HG02588 (cell line): ENCODE data around the gene ADGRE1.
"Not testable (repeated sequence)": the region's sequence is repeated elsewhere in the genome, so short reads cannot be mapped to it uniquely, and the experiment has no call there.

Experiments
- ATAC-seq: cut with Tn5 transposase; IDR thresholded peaks from one replicate; pipeline ENCODE4 v1.9.1; 2021; ENCODE audit warnings: mild to moderate bottlenecking, moderate library complexity; ENCODE audit not compliant: unreplicated experiment

Gene ADGRE1, protein sequence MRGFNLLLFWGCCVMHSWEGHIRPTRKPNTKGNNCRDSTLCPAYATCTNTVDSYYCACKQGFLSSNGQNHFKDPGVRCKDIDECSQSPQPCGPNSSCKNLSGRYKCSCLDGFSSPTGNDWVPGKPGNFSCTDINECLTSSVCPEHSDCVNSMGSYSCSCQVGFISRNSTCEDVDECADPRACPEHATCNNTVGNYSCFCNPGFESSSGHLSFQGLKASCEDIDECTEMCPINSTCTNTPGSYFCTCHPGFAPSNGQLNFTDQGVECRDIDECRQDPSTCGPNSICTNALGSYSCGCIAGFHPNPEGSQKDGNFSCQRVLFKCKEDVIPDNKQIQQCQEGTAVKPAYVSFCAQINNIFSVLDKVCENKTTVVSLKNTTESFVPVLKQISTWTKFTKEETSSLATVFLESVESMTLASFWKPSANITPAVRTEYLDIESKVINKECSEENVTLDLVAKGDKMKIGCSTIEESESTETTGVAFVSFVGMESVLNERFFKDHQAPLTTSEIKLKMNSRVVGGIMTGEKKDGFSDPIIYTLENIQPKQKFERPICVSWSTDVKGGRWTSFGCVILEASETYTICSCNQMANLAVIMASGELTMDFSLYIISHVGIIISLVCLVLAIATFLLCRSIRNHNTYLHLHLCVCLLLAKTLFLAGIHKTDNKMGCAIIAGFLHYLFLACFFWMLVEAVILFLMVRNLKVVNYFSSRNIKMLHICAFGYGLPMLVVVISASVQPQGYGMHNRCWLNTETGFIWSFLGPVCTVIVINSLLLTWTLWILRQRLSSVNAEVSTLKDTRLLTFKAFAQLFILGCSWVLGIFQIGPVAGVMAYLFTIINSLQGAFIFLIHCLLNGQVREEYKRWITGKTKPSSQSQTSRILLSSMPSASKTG

DNA sequence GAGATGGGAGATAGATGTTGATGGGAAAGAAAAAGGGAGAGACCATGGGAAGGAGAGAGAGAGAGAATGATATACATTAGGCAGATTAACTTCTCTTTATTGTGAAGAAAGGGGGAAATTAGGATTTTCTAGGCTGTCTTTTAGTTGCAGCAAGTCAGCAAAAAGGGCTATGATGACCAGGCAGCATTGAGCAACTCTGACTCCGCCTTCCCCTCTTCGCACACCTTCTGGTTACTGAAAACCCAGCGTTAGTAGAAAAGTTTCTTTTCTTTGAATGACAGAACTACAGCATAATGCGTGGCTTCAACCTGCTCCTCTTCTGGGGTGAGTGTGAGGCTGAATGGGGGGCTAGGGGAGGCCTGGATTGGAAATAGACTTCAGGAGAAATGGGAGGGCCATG is at the start of gene ADGRE1:
Gene ADGRE1, plus strand, starts transcription at position 264 of the 400 bp plus-strand sequence. Its CDS starts 30 bp downstream, at position 294.
- no peak for ATAC-seq

- ATAC-seq = no peak
These were observed 49.2 kb upstream of the ADGRE1 start for GRCh38 chr19:6838062-6838655.

- no peak for ATAC-seq
These were observed 44.3 kb upstream of the ADGRE1 start for GRCh38 chr19:6842871-6843607.

DNA sequence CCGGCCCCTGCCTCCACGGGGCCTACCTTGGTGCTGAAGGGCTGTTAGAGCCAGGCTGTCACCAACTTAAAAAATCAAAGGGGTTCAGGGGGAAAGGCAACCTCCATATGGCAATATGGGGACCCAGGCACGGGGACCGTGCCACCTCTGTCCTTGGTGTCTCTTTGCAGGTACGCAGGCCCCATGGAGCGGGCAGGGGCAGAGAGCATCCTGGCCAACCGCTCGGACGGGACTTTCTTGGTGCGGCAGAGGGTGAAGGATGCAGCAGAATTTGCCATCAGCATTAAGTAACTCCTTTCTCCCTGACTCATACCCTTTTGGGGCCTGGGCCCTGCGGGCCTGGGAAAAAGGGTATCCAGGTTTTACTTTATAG is 39.6 kb upstream of the ADGRE1 start:
- no peak for ATAC-seq

DNA sequence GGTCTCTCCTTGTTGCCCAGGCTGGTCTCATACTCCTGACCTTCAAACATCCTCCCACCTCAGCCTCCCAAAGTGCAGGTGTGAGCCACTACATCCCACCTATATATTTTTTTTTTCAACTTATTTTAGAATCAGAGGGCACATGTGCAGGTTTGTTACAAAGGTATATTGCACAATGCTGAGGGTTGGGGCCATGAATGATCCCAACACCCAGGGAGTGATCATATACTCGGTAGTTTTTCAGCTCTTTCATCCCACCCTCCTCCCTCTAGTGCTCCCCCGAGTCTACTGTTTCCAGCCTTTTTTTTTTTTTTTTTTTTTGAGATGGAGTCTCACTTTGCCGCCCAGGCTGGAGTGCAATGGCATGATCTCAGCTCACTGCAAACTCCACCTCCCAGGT is 38.4 kb upstream of the ADGRE1 start:
- no peak for ATAC-seq

GRCh38 chr19:6849876-6850275 is 37.5 kb upstream of the ADGRE1 start:
- ATAC-seq = no peak

GRCh38 chr19:6851359-6851758 is 36.0 kb upstream of the ADGRE1 start:
- ATAC-seq = no peak

DNA sequence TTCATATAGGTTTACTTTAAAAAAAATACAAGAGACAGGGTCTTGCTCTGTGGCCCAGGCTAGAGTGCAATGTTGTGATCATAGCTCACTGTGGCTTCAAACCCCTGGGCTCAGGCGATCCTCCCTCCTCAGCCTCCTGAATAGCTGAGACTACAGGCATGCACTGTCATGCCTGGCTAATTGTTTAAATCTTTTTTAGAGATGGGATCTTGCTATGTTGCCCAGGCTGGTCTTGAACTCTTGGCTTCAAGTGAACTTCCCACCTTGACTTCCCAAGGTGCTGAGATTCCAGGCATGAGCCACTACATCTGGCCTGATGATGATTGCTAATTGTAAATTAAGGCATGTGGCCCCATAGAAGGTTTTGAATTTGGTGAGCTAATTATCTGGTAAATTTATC is 35.4 kb upstream of the ADGRE1 start:
- no peak for ATAC-seq

- no peak for ATAC-seq
These were observed 33.5 kb upstream of the ADGRE1 start for GRCh38 chr19:6853868-6854267.

DNA sequence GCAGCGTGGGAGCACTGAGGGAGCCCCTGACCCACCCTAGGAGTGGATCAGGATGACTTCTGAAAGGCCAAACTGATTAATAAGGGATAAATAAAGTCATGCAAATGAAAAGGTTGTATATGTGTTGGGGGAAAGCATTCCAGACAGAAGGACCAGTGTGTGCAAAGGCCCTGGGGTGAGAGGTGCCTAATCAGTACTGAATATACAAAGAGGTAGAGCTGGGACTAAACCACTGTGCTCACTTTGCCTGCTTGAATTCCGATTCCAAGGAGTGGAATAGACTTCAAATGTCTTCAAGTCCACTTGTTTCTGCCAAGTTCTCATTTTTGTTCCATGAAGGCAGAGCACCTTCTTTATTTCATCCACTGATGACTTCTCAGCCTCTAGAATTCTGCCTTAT is 32.6 kb upstream of the ADGRE1 start:
- no peak for ATAC-seq

DNA sequence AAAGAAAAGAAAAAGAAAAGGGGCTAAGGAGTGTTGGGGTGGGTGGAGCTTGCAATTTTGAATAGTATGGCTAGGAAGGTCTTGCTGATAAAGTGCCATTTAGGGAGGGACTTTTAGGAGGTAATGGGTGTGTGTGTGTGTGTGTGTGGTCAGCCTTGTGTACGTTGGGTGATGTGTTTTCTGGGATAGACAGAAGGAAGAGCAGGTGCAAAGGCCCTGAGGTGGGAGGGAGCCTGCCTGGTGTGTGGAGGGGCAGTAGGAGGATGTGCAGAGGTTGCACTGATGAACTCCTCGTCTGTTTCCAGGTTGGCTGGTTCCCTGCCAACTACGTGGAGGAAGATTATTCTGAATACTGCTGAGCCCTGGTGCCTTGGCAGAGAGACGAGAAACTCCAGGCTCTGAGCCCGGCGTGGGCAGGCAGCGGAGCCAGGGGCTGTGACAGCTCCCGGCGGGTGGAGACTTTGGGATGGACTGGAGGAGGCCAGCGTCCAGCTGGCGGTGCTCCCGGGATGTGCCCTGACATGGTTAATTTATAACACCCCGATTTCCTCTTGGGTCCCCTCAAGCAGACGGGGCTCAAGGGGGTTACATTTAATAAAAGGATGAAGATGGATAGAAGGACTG is 30.5 kb upstream of the ADGRE1 start:
- ATAC-seq = no peak

GRCh38 chr19:6861683-6862286 is 25.6 kb upstream of the ADGRE1 start:
- no peak for ATAC-seq

DNA sequence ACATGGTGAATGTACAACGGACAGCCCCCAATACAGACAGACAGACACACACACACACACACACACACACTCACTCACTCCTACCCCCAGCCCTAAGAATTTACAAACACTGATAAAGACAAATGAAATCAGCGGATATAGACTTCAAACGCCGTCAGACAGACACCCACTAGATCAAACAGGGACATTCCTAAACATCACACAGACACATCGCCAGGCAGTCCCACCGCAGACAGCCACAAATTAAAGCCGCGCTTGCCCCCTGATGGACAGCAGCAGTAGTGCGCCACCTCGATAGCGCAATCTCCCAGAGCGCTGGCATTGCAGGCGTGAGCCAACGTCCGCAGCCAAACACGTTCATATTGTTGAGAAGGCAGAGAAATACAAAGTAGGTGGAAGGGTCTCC is 24.7 kb upstream of the ADGRE1 start:
- no peak for ATAC-seq

- ATAC-seq = no peak
These were observed 22.9 kb upstream of the ADGRE1 start for GRCh38 chr19:6864325-6864940.

DNA sequence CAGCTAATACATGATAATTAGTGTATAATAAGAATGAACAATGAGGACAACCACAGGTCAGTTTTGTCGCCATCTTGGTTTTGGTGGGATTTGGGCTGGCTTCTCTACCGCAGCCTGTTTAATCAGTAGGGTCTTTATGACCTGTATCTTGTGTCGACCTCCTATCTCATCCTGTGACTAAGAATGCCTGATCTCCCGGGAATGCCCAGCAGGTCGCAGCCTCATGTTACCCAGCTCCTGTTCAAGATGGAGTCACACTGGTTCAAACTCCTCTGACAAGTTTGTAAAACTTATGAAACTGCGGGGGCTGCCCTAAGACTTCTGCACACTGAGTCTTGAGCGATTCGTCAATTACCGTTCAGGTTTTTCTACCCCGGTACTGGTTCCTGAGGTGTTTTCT is 21.5 kb upstream of the ADGRE1 start:
- ATAC-seq = no peak

GRCh38 chr19:6866741-6867151 is 20.6 kb upstream of the ADGRE1 start:
- ATAC-seq = no peak

GRCh38 chr19:6868351-6868750 is 19.0 kb upstream of the ADGRE1 start:
- ATAC-seq = no peak

GRCh38 chr19:6869151-6869882 is 18.1 kb upstream of the ADGRE1 start:
- not testable (repeated sequence) for ATAC-seq
